Activated naive CD4-positive, alpha-beta T cell (primary cell): Measurements from ENCODE around the gene PRDM7.
"Not testable (repeated sequence)": the region's sequence is repeated elsewhere in the genome, so short reads cannot be mapped to it uniquely, and the experiment has no call there.

Experiments
- DNase-seq, 4 experiments: peaks; one replicate each; lab custom pipeline; 2025; lab: John Stamatoyannopoulos, UW

PRDM7 gene

GRCh38 chr16:90077240-90077756 lies at the start of gene PRDM7:
Gene PRDM7, minus strand, starts transcription at chr16:90077331. Its CDS starts 1,421 bp downstream, at chr16:90075910.
- DNase-seq, result peak; percentile 86 to 94 (median 90)

GRCh38 chr16:90121846-90122245 lies 44.7 kb upstream of the PRDM7 start:
- not testable (repeated sequence) for DNase-seq

GRCh38 chr16:90107617-90108016 lies 30.5 kb upstream of the PRDM7 start:
- not testable (repeated sequence) for DNase-seq

GRCh38 chr16:90107060-90107459 lies 29.9 kb upstream of the PRDM7 start:
- not testable (repeated sequence) for DNase-seq

- not testable (repeated sequence) for DNase-seq
These were observed 29.1 kb upstream of the PRDM7 start for GRCh38 chr16:90106271-90106670.

GRCh38 chr16:90104725-90105124 lies 27.6 kb upstream of the PRDM7 start:
- DNase-seq, result not testable (repeated sequence)

GRCh38 chr16:90102086-90102884 lies 25.2 kb upstream of the PRDM7 start:
- DNase-seq, result not testable (repeated sequence)

- DNase-seq, result not testable (repeated sequence)
These were observed 24.2 kb upstream of the PRDM7 start for GRCh38 chr16:90101332-90101731.

- not testable (repeated sequence) for DNase-seq
These were observed 23.7 kb upstream of the PRDM7 start for GRCh38 chr16:90100790-90101189.

- not testable (repeated sequence) for DNase-seq
These were observed 23.1 kb upstream of the PRDM7 start for GRCh38 chr16:90100229-90100628.

GRCh38 chr16:90098936-90099335 lies 21.8 kb upstream of the PRDM7 start:
- DNase-seq, result not testable (repeated sequence)

- not testable (repeated sequence) for DNase-seq
These were observed 20.0 kb upstream of the PRDM7 start for GRCh38 chr16:90097010-90097684.

GRCh38 chr16:90094791-90095190 lies 17.7 kb upstream of the PRDM7 start:
- DNase-seq, result not testable (repeated sequence)

- DNase-seq, result not testable (repeated sequence)
These were observed 17.2 kb upstream of the PRDM7 start for GRCh38 chr16:90094296-90094695.

GRCh38 chr16:90093799-90094198 lies 16.7 kb upstream of the PRDM7 start:
- DNase-seq, result not testable (repeated sequence)

- DNase-seq, result not testable (repeated sequence)
These were observed 15.7 kb upstream of the PRDM7 start for GRCh38 chr16:90092781-90093180.

- DNase-seq, result no peak
These were observed 7.3 kb upstream of the PRDM7 start for GRCh38 chr16:90084215-90084950.

- DNase-seq, result no peak
These were observed 6.0 kb upstream of the PRDM7 start for GRCh38 chr16:90083139-90083538.

GRCh38 chr16:90081606-90081970 lies 4.5 kb upstream of the PRDM7 start:
- DNase-seq, result no peak

- no peak for DNase-seq
These were observed 1.4 kb upstream of the PRDM7 start for GRCh38 chr16:90078579-90078895.

GRCh38 chr16:90077757-90078578 lies 837 bp upstream of the PRDM7 start:
- DNase-seq, result peak in 1 of 4 experiments; percentile 26
